Measurements from ENCODE around the gene CAMK1D. TPM values are rescaled to one million over a fixed set of nuclear protein-coding genes. Genes with fewer than 3 reads are reported as not detected.

CAMK1D gene
- total and polyA plus RNA-seq, 2 of the 4 experiments (the other 2 are of a cell fraction), result 5.0 to 5.3 TPM

- H3K79me1 ChIP-seq (ENCODE audit: low read depth in 1 of 2, low read length in 2 of 2), result no peaks in the 10 kb centered on the region
- H2AK5ac ChIP-seq (ENCODE audit: low read depth, low read length), result 0 out of 2 replicates have a peak overlapping the region, but pooled peaks have one; percentile 1
- no TSS peak for BruUV-seq (replicated peaks)
- no peaks in the 10 kb centered on the region for H3K36me3 ChIP-seq (ENCODE audit: control insufficient read depth, insufficient read depth, low read length)
- H2BK5ac ChIP-seq (ENCODE audit: low read depth, low read length, poor library complexity, severe bottlenecking), result no peak overlapping the region
- no peak overlapping the region for H3K9ac ChIP-seq (ENCODE audit: low read depth, low read length)
- peak; percentile 24 for ATAC-seq (ENCODE audit: low read depth)
- intact Hi-C loops (cut with micrococcal nuclease), result no loop called here
- no peak overlapping the region for H2AFZ ChIP-seq (replicated peaks; ENCODE audit: low read length, poor library complexity)
- peaks cover 11% of the 10 kb centered on the region for H3K4me1 ChIP-seq (ENCODE audit: control insufficient read depth, insufficient read depth, low read length)
- no peak overlapping the region for H3K27ac ChIP-seq (ENCODE audit: insufficient read depth, low read length)
- H3K4me3 ChIP-seq (ENCODE audit: insufficient read depth, low read depth, low read length), result no peak overlapping the region
- WGBS, 2 experiments (ENCODE audit: extremely low coverage in 2 of 2, insufficient read length in 1 of 2), result no CpG with 5 or more reads among the region's 6 CpGs
- in situ Hi-C loops (cut with MboI; ENCODE audit: low sequenced_read_pairs), result no loop called here
- dilution Hi-C loops (cut with HindIII; ENCODE audit: low sequenced_read_pairs, unreplicated experiment), result no loop called here
- no peaks in the 10 kb centered on the region for H3K9me3 ChIP-seq (ENCODE audit: control insufficient read depth, insufficient read depth, low read length)
- no peak overlapping the region for H3K18ac ChIP-seq (ENCODE audit: low read depth, low read length)
- no peak overlapping the region for H4K8ac ChIP-seq (ENCODE audit: low read depth in 2 of 2, low read length in 2 of 2)
- no peak overlapping the region for H3K23ac ChIP-seq (ENCODE audit: low read depth, low read length)
- no peak overlapping the region for H2AK9ac ChIP-seq (replicated peaks; ENCODE audit: low read depth, low read length, poor library complexity)
- no peak overlapping the region for H4K91ac ChIP-seq (ENCODE audit: insufficient read depth, low read depth, low read length)
- H3K56ac ChIP-seq (ENCODE audit: extremely low read depth, insufficient read depth, low read length), result no peak overlapping the region
- no peaks in the 10 kb centered on the region; the same call in 1 of the 2 replicates for H3K9me1 ChIP-seq (ENCODE audit: insufficient read depth, low read length)
- no peak overlapping the region for H2BK15ac ChIP-seq (ENCODE audit: low read depth, low read length)
- peak; percentile 35 for DNase-seq
- no peak overlapping the region for H2BK120ac ChIP-seq (ENCODE audit: low read depth, low read length)
- H3K27me3 ChIP-seq (ENCODE audit: control insufficient read depth, insufficient read depth, low read length), result no peaks in the 10 kb centered on the region
- TF ChIP-seq MAFK (IDR thresholded peaks at IDR 0.05; ENCODE audit: low read depth, low read length) (no peak), USF2 (IDR thresholded peaks at IDR 0.05; ENCODE audit: low read depth, low read length) (no peak), FOS (IDR thresholded peaks at IDR 0.05; ENCODE audit: low read depth, low read length) (no peak), MXI1 (IDR thresholded peaks at IDR 0.05; ENCODE audit: borderline replicate concordance, low read depth, low read length) (no peak), MAZ (IDR thresholded peaks at IDR 0.05; ENCODE audit: borderline replicate concordance, low read depth, low read length) (no peak), ELK1 (IDR thresholded peaks at IDR 0.05; ENCODE audit: borderline replicate concordance, low read depth, low read length) (no peak), RFX5 (IDR thresholded peaks at IDR 0.05; ENCODE audit: low read depth, low read length) (no peak), BHLHE40 (IDR thresholded peaks at IDR 0.05; ENCODE audit: low read depth, low read length) (no peak), CHD1 (IDR thresholded peaks at IDR 0.05; ENCODE audit: low read depth, low read length) (no peak), POLR2A (IDR thresholded peaks at IDR 0.05; ENCODE audit: low read depth, low read length) (no peak), RAD21 (IDR thresholded peaks at IDR 0.05; ENCODE audit: low read length) (no peak)
- H3K14ac ChIP-seq (replicated peaks; ENCODE audit: low read depth, low read length), result no peak overlapping the region
- no peak overlapping the region for H3K4ac ChIP-seq (ENCODE audit: low read depth, low read length)
- no peaks in the 10 kb centered on the region for H4K20me1 ChIP-seq (ENCODE audit: insufficient read depth, low read length)
- ChIA-PET CTCF (interaction anchor here (0.6 kb wide), 1 partner anchor 115 kb away, joined by 3 read pairs; no protein-coding TSS in a partner anchor), POLR2A (ENCODE audit: unreplicated experiment) (no interaction called here)
- no peak overlapping the region for H3K4me2 ChIP-seq (ENCODE audit: low read depth, low read length)
- no peak overlapping the region for H2BK20ac ChIP-seq (ENCODE audit: low read depth, low read length)
- no peak overlapping the region for H4K5ac ChIP-seq (ENCODE audit: low read depth, low read length)
Observed at GRCh38 chr10:12396567-12396966, 47.2 kb downstream of the CAMK1D start.

All from IMR-90 (cell line).